ENCODE data around the gene ZNF232. TPM values are rescaled to one million over a fixed set of nuclear protein-coding genes. Genes with fewer than 3 reads are reported as not detected.

The ZNF232 gene
- total RNA-seq, 1 experiment from 2014 or later = 11.1 TPM

Other genes with a start within 250 kb of the ZNF232 start
- 1.7 TPM for gene C17orf107, start 212.3 kb downstream of the ZNF232 start, total RNA-seq (2021; ENCODE audit: unreplicated experiment)
- gene CHRNE, start 208.8 kb downstream of the ZNF232 start, total RNA-seq (2021; ENCODE audit: unreplicated experiment) = 0.30 TPM
- gene GP1BA, start 179.6 kb downstream of the ZNF232 start, total RNA-seq (2021; ENCODE audit: unreplicated experiment) = not detected
- gene SLC25A11, start 171.8 kb downstream of the ZNF232 start, total RNA-seq (2021; ENCODE audit: unreplicated experiment) = 75.1 TPM
- 105 TPM for gene RNF167, start 171.6 kb downstream of the ZNF232 start, total RNA-seq (2021; ENCODE audit: unreplicated experiment)
- 1,213 TPM for gene PFN1, start 163.3 kb downstream of the ZNF232 start, total RNA-seq (2021; ENCODE audit: unreplicated experiment)
- gene ENO3, start 160.8 kb downstream of the ZNF232 start, total RNA-seq (2021; ENCODE audit: unreplicated experiment) = 24.6 TPM
- gene SPAG7, start 144.1 kb downstream of the ZNF232 start, total RNA-seq (2021; ENCODE audit: unreplicated experiment) = 49.9 TPM
- 37.8 TPM for gene CAMTA2, start 124.2 kb downstream of the ZNF232 start, total RNA-seq (2021; ENCODE audit: unreplicated experiment)
- 0.74 TPM for gene INCA1, start 114.4 kb downstream of the ZNF232 start, total RNA-seq (2021; ENCODE audit: unreplicated experiment)
- 121 TPM for gene KIF1C, start 113.9 kb downstream of the ZNF232 start, total RNA-seq (2021; ENCODE audit: unreplicated experiment)
- not detected for gene SLC52A1, start 76.5 kb downstream of the ZNF232 start, total RNA-seq (2021; ENCODE audit: unreplicated experiment)
- gene ZFP3, start 33.4 kb downstream of the ZNF232 start, total RNA-seq (2021; ENCODE audit: unreplicated experiment) = 0.05 TPM
- 0.10 TPM for gene USP6, start 4.2 kb upstream of the ZNF232 start, total RNA-seq (2021; ENCODE audit: unreplicated experiment)
- 8.3 TPM for gene ZNF594, start 80.0 kb upstream of the ZNF232 start, total RNA-seq (2021; ENCODE audit: unreplicated experiment)
- not detected for gene SCIMP, start 123.0 kb upstream of the ZNF232 start, total RNA-seq (2021; ENCODE audit: unreplicated experiment)
- gene RABEP1, start 170.4 kb upstream of the ZNF232 start, total RNA-seq (2021; ENCODE audit: unreplicated experiment) = 38.5 TPM

All from HCT116 (cell line).